ENCODE results near the gene MERTK. TPM values are rescaled to one million over a fixed set of nuclear protein-coding genes. Genes with fewer than 3 reads are reported as not detected.

Gene MERTK
- total and polyA plus RNA-seq, 8 donors = 2.8 to 13.9 (median 5.4) TPM

- 12 to 14% methylated on average over 3 of the region's 3 CpGs for WGBS, 2 donors
- TF ChIP-seq CTCF (IDR thresholded peaks at IDR 0.05) = peak; percentile 48 to 82 (median 74)
- no peaks in the 10 kb centered on the region for H3K9me3 ChIP-seq
- no peaks in the 10 kb centered on the region for H3K36me3 ChIP-seq
- ATAC-seq (peak; percentile 81 to 95 (median 91)), FAIRE-seq (peak; percentile 96), DNase-seq (peak in 2 of 6 donors; percentile 42 to 48)
- H3K27ac ChIP-seq = no peak overlapping the region
- H3K4me3 ChIP-seq = no peak overlapping the region
- H3K4me1 ChIP-seq = peaks cover 13 to 19% (median 13%) of the 10 kb centered on the region in 3 donors
- intact Hi-C loops (cut with DNase I) = loop anchor here in 2 of 3 donors (5.0 to 10.0 kb wide), 2 partner anchors 154 to 157 kb away; partner anchors contain the start of gene MERTK (in 1 of the 2)
- no peaks in the 10 kb centered on the region for H3K27me3 ChIP-seq
Observed at GRCh38 chr2:112048887-112049286, 150.5 kb downstream of the MERTK start.

- Histone ChIP-seq H3K4me1 (peaks cover 13 to 20% (median 13%) of the 10 kb centered on the region in 3 donors), H3K9me3 (no peaks in the 10 kb centered on the region), H3K27me3 (no peaks in the 10 kb centered on the region), H3K4me3 (no peak overlapping the region), H3K36me3 (no peaks in the 10 kb centered on the region), H3K27ac (no peak overlapping the region)
- DNase-seq = no peak
- intact Hi-C loops (cut with DNase I) = loop anchor here in 1 of 3 donors (5.0 kb wide), 1 partner anchor 153 kb away; the partner anchor contains the start of gene MERTK
- FAIRE-seq = no peak
- ATAC-seq = no peak
- no peak for TF ChIP-seq CTCF (IDR thresholded peaks at IDR 0.05)
- 87 to 92% methylated on average over 1 of the region's 1 CpG for WGBS, 2 donors
Observed at GRCh38 chr2:112050316-112050715, 151.9 kb downstream of the MERTK start.

GRCh38 chr2:112053917-112054846 lies 155.8 kb downstream of the MERTK start:
- H3K4me3 ChIP-seq = peak overlapping the region; percentile 6 to 50 (median 36)
- peak overlapping the region in 3 of 4 donors; percentile 52 to 73 (median 71) for H3K27ac ChIP-seq
- DNase-seq (peak; percentile 97 to 99 (median 98)), ATAC-seq (peak; percentile 68 to 85 (median 76)), FAIRE-seq (no peak)
- no peak for TF ChIP-seq CTCF (IDR thresholded peaks at IDR 0.05)
- peaks cover 4 to 15% (median 14%) of the 10 kb centered on the region in 3 donors for H3K4me1 ChIP-seq
- no peaks in the 10 kb centered on the region for H3K27me3 ChIP-seq
- H3K9me3 ChIP-seq = no peaks in the 10 kb centered on the region
- intact Hi-C loops (cut with DNase I) = loop anchor here in 1 of 3 donors (5.0 kb wide), 1 partner anchor 157 kb away; the partner anchor contains the start of gene MERTK
- H3K36me3 ChIP-seq = no peaks in the 10 kb centered on the region
- WGBS, 2 donors = 1% methylated on average over 45 to 62 of the region's 62 CpGs

GRCh38 chr2:112054847-112055729 lies 156.7 kb downstream of the MERTK start, which contains the start of gene TMEM87B:
TMEM87B (plus strand) TSS chr2:112055269; CDS start chr2:112055592, 323 bp downstream.
- Histone ChIP-seq H3K27ac (peak within 1 kb of the TSS; percentile 78 to 98 (median 96)), H3K4me3 (peak within 1 kb of the TSS; percentile 77 to 93 (median 92)), H3K27me3 (no peaks in the 10 kb centered on the region), H3K4me1 (peaks cover 4 to 15% (median 14%) of the 10 kb centered on the region in 3 donors), H3K9me3 (no peaks in the 10 kb centered on the region), H3K36me3 (no peaks in the 10 kb centered on the region)
- no peak for TF ChIP-seq CTCF (IDR thresholded peaks at IDR 0.05)
- ATAC-seq = peak; percentile 78 to 84 (median 81)
- WGBS, 2 donors = 0 to 1% methylated on average over 68 to 84 of the region's 90 CpGs
- FAIRE-seq = no peak
- DNase-seq = peak; percentile 98 to 100 (median 99)
- intact Hi-C loops (cut with DNase I) = loop anchor here in 1 of 3 donors (5.0 kb wide), 1 partner anchor 158 kb away; the partner anchor contains the start of gene MERTK

All from pancreas (tissue), 10 donors.